SU-DHL-6 (cell line): ENCODE results near the gene HOXA5.

ENCODE experiments used
- H2AFZ ChIP-seq: fragments of 200-600 bp; sonication (generic); 2 replicates; pipeline ENCODE4 v1.6.1; 2014; ENCODE audit warnings: low read depth, mild to moderate bottlenecking, moderate library complexity, mixed read lengths, antibody characterized with exemption, low read length; ENCODE audit not compliant: severe bottlenecking
- H3F3A ChIP-seq: fragments of 200-600 bp; shearing (Covaris generic); 2 replicates; pipeline ENCODE4 v1.6.0; 2016; ENCODE audit warnings: antibody characterized with exemption, mild to moderate bottlenecking; ENCODE audit not compliant: insufficient read depth
- H3K27ac ChIP-seq: fragments of 200-600 bp; sonication (generic); 2 replicates; pipeline ENCODE4 v1.5.1; 2016; ENCODE audit warnings: low read depth, mild to moderate bottlenecking, low read length, moderate library complexity, mixed read lengths
- H3K27me3 ChIP-seq: fragments of 200-600 bp; sonication (generic), shearing (Covaris generic); 2 replicates; pipeline ENCODE4 v1.6.0; 2014; ENCODE audit warnings: mild to moderate bottlenecking, low read length
- H3K36me3 ChIP-seq: fragments of 200-600 bp; sonication (generic); 2 replicates; pipeline ENCODE4 v1.6.1; 2014; ENCODE audit warnings: mild to moderate bottlenecking, low read length, mixed read lengths
- H3K4me2 ChIP-seq: fragments of 300-600, 200-600 bp; shearing (Covaris generic), sonication (generic); 2 replicates; pipeline ENCODE4 v1.6.0; 2014; ENCODE audit warnings: low read length, low read depth, mild to moderate bottlenecking; ENCODE audit not compliant: poor library complexity, severe bottlenecking
- H3K4me3 ChIP-seq: fragments of 200-600 bp; sonication (generic); 2 replicates; pipeline ENCODE4 v1.5.1; 2014; ENCODE audit warnings: antibody characterized with exemption, low read length, mild to moderate bottlenecking, mixed read lengths; ENCODE audit not compliant: insufficient read depth, poor library complexity, severe bottlenecking
- H3K79me2 ChIP-seq: fragments of 200-600 bp; sonication (generic); 2 replicates; pipeline ENCODE4 v1.6.1; 2014; ENCODE audit warnings: mild to moderate bottlenecking, low read length, moderate library complexity; ENCODE audit not compliant: insufficient read depth
- H3K9ac ChIP-seq: fragments of 200-600 bp; sonication (generic); 2 replicates; pipeline ENCODE4 v1.7.0; 2014; ENCODE audit warnings: mild to moderate bottlenecking, low read length
- H3K9me2 ChIP-seq: fragments of 200-600 bp; sonication (generic); replicated peaks from 2 replicates; pipeline ENCODE4 v1.6.1; 2014; ENCODE audit warnings: low read length; ENCODE audit not compliant: insufficient read depth
- H3K9me3 ChIP-seq: fragments of 200-600 bp; sonication (generic); 2 replicates; pipeline ENCODE4 v1.6.1; 2014; ENCODE audit warnings: low read length, mixed read lengths; ENCODE audit not compliant: insufficient read depth
- H4K20me1 ChIP-seq: fragments of 200-600 bp; sonication (generic); 2 replicates; pipeline ENCODE4 v1.6.1; 2014; ENCODE audit warnings: low read depth, mild to moderate bottlenecking, antibody characterized with exemption, low read length, moderate library complexity, mixed read lengths
- EZH2phosphoT487 ChIP-seq: fragments of 200-600 bp; sonication (generic), shearing (Covaris generic); conservative IDR thresholded peaks from 2 replicates; pipeline ENCODE4 v1.6.1; 2018; ENCODE audit warnings: mild to moderate bottlenecking, antibody characterized with exemption, low read length, moderate library complexity, mixed read lengths
- TF ChIP-seq, protein P1 (sequence below): fragments of 200-600 bp; sonication (generic); IDR thresholded peaks from one replicate; pipeline ENCODE4 v1.5.1; 2017; ENCODE audit warnings: antibody characterized with exemption, mild to moderate bottlenecking, low read length, moderate library complexity; ENCODE audit not compliant: insufficient read depth, poor library complexity, severe bottlenecking

The HOXA5 gene

GRCh38 chr7:27168265-27168947, 24.9 kb upstream of the HOXA5 start:
- no peaks in the 10 kb centered on the region for H3F3A ChIP-seq
- H3K9ac ChIP-seq = no peak overlapping the region
- no peak overlapping the region for H3K4me3 ChIP-seq
- no peak overlapping the region for H2AFZ ChIP-seq
- no peaks in the 10 kb centered on the region for H3K79me2 ChIP-seq
- H3K27me3 ChIP-seq = no peaks in the 10 kb centered on the region
- H4K20me1 ChIP-seq = no peaks in the 10 kb centered on the region
- H3K27ac ChIP-seq = no peak overlapping the region
- H3K4me2 ChIP-seq = no peak overlapping the region
- no peaks in the 10 kb centered on the region for H3K9me3 ChIP-seq
- TF ChIP-seq, protein P1, sequence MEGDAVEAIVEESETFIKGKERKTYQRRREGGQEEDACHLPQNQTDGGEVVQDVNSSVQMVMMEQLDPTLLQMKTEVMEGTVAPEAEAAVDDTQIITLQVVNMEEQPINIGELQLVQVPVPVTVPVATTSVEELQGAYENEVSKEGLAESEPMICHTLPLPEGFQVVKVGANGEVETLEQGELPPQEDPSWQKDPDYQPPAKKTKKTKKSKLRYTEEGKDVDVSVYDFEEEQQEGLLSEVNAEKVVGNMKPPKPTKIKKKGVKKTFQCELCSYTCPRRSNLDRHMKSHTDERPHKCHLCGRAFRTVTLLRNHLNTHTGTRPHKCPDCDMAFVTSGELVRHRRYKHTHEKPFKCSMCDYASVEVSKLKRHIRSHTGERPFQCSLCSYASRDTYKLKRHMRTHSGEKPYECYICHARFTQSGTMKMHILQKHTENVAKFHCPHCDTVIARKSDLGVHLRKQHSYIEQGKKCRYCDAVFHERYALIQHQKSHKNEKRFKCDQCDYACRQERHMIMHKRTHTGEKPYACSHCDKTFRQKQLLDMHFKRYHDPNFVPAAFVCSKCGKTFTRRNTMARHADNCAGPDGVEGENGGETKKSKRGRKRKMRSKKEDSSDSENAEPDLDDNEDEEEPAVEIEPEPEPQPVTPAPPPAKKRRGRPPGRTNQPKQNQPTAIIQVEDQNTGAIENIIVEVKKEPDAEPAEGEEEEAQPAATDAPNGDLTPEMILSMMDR = no peak
- TF ChIP-seq EZH2phosphoT487 = no peak
- H3K36me3 ChIP-seq = no peaks in the 10 kb centered on the region
- no peaks in the 10 kb centered on the region for H3K9me2 ChIP-seq

DNA sequence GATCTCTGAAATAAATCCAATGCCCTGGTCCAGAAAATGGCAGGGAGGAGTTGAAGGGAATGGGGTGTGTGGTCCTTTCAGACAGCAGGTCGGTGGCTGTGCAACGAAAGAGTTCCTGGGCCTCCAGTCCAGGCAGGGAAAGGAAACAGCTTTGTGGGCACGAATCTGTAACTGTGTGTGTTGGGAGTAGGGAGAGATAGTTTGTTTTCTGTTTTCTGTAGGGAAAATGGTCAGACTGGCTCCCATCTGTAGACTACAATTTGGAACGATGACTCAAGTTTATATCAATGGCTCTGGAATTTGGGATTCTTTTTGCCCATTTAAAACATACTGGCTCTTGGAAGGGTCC, 24.4 kb upstream of the HOXA5 start:
- H3K79me2 ChIP-seq = no peaks in the 10 kb centered on the region

GRCh38 chr7:27166531-27167505, 23.3 kb upstream of the HOXA5 start:
- Histone ChIP-seq H4K20me1 (no peaks in the 10 kb centered on the region), H3K4me3 (no peak overlapping the region), H3K27ac (no peak overlapping the region), H3F3A (peaks cover 6% of the 10 kb centered on the region; the same call in 1 of the 2 replicates), H3K36me3 (no peaks in the 10 kb centered on the region), H2AFZ (no peak overlapping the region), H3K9me2 (no peaks in the 10 kb centered on the region), H3K9me3 (no peaks in the 10 kb centered on the region), H3K9ac (no peak overlapping the region), H3K4me2 (no peak overlapping the region), H3K79me2 (no peaks in the 10 kb centered on the region), H3K27me3 (no peaks in the 10 kb centered on the region)
- TF ChIP-seq, protein P1 = no peak
- no peak for TF ChIP-seq EZH2phosphoT487

More for the DNA sequence above, 24.4 kb upstream of the HOXA5 start:
- no peaks in the 10 kb centered on the region for H3K9me2 ChIP-seq
- no peaks in the 10 kb centered on the region for H3K9me3 ChIP-seq
- no peak overlapping the region for H2AFZ ChIP-seq
- TF ChIP-seq, protein P1 = no peak
- no peak for TF ChIP-seq EZH2phosphoT487
- no peaks in the 10 kb centered on the region for H4K20me1 ChIP-seq
- H3K9ac ChIP-seq = no peak overlapping the region
- no peak overlapping the region for H3K27ac ChIP-seq
- no peak overlapping the region for H3K4me3 ChIP-seq
- H3K4me2 ChIP-seq = no peak overlapping the region
- no peaks in the 10 kb centered on the region for H3K27me3 ChIP-seq
- no peaks in the 10 kb centered on the region for H3K36me3 ChIP-seq
- H3F3A ChIP-seq = peaks cover 2% of the 10 kb centered on the region; the same call in 1 of the 2 replicates
